IMR-90 (cell line): ENCODE measurements around the gene RHBDF2. TPM values are rescaled to one million over a fixed set of nuclear protein-coding genes. Genes with fewer than 3 reads are reported as not detected.
A peak's percentile ranks its signal among the peaks of the same experiment; 100 is the strongest.

Experiments used
- ATAC-seq: fragments of 200-7000 bp; cut with Tn5 transposase; 2 replicates; pipeline ENCODE4 v1.9.1; 2020; ENCODE audit warnings: low read depth, mild to moderate bottlenecking, moderate library complexity
- BruUV-seq: library from RNA; stranded (reverse); fragments of 400-500 nt; replicated peaks from 2 replicates; lab custom pipeline; 2021; lab: Mats Ljungman, UMichigan
- CTCF ChIA-PET: fragments of 300-600 bp; formaldehyde crosslinking; extraction: SDS; loops from one replicate; lab custom pipeline; 2021; ENCODE audit warnings: antibody characterized with exemption; lab: Yijun Ruan, JAX
- POLR2A ChIA-PET: fragments of 300-600 bp; sonication (Branson Sonifier 250); formaldehyde crosslinking; loops from one replicate; lab custom pipeline; 2022; ENCODE audit warnings: antibody characterized with exemption; ENCODE audit not compliant: unreplicated experiment; lab: Charles Lee
- DNase-seq: peaks from one replicate; pipeline ENCODE4 v3.0.0; 2013
- H2AFZ ChIP-seq: replicated peaks from 2 replicates; pipeline ENCODE3; 2013; ENCODE audit warnings: low read length, mild to moderate bottlenecking; ENCODE audit not compliant: poor library complexity
- H2AK5ac ChIP-seq: 2 replicates; pipeline ENCODE4 v1.6.1; 2013; ENCODE audit warnings: low read depth, low read length, inconsistent platforms
- H2AK9ac ChIP-seq: replicated peaks from 2 replicates; pipeline ENCODE3; 2013; ENCODE audit warnings: mild to moderate bottlenecking, low read depth, low read length, moderate library complexity; ENCODE audit not compliant: poor library complexity
- H2BK120ac ChIP-seq: 2 replicates; pipeline ENCODE4 v1.6.1; 2013; ENCODE audit warnings: low read depth, low read length, inconsistent platforms
- H2BK15ac ChIP-seq: 3 replicates; pipeline ENCODE4 v1.6.1; 2013; ENCODE audit warnings: low read depth, low read length, inconsistent platforms
- H2BK20ac ChIP-seq: 2 replicates; pipeline ENCODE4 v1.6.1; 2013; ENCODE audit warnings: low read depth, mild to moderate bottlenecking, inconsistent platforms, low read length, moderate library complexity
- H2BK5ac ChIP-seq: 2 replicates; pipeline ENCODE4 v1.6.1; 2013; ENCODE audit warnings: mild to moderate bottlenecking, low read depth, low read length, inconsistent platforms; ENCODE audit not compliant: poor library complexity, severe bottlenecking
- H3K14ac ChIP-seq: replicated peaks from 2 replicates; pipeline ENCODE4 v1.6.1; 2013; ENCODE audit warnings: low read depth, low read length, inconsistent platforms
- H3K18ac ChIP-seq: 2 replicates; pipeline ENCODE4 v1.6.1; 2013; ENCODE audit warnings: low read depth, low read length, control low read depth
- H3K23ac ChIP-seq: 2 replicates; pipeline ENCODE4 v1.6.1; 2013; ENCODE audit warnings: low read depth, low read length, inconsistent platforms
- H3K27ac ChIP-seq: 2 replicates; pipeline ENCODE4 v1.5.1; 2013; ENCODE audit warnings: mild to moderate bottlenecking, control low read depth, low read length; ENCODE audit not compliant: insufficient read depth
- H3K27me3 ChIP-seq: 2 replicates; pipeline ENCODE4 v1.6.1; 2013; ENCODE audit warnings: low read length; ENCODE audit not compliant: control insufficient read depth, insufficient read depth
- H3K36me3 ChIP-seq: 2 replicates; pipeline ENCODE4 v1.6.1; 2013; ENCODE audit warnings: low read length, mixed read lengths; ENCODE audit not compliant: control insufficient read depth, insufficient read depth
- H3K4ac ChIP-seq: 2 replicates; pipeline ENCODE4 v1.6.1; 2013; ENCODE audit warnings: low read depth, low read length, inconsistent platforms
- H3K4me1 ChIP-seq: 2 replicates; pipeline ENCODE4 v1.6.1; 2013; ENCODE audit warnings: low read length, mixed read lengths; ENCODE audit not compliant: control insufficient read depth, insufficient read depth
- H3K4me2 ChIP-seq: 2 replicates; pipeline ENCODE4 v1.6.1; 2013; ENCODE audit warnings: low read depth, mild to moderate bottlenecking, control low read depth, low read length, moderate library complexity
- H3K4me3 ChIP-seq: 2 replicates; pipeline ENCODE4 v1.5.1; 2013; ENCODE audit warnings: low read depth, mild to moderate bottlenecking, control low read depth, low read length, moderate library complexity; ENCODE audit not compliant: insufficient read depth
- H3K56ac ChIP-seq: 2 replicates; pipeline ENCODE4 v1.6.1; 2013; ENCODE audit warnings: low read length, inconsistent platforms; ENCODE audit not compliant: insufficient read depth; ENCODE audit errors: extremely low read depth
- H3K79me1 ChIP-seq, 2 experiments: 2 replicates each; pipeline ENCODE4 v1.6.1; 2013; ENCODE audit warnings: low read length in 2 of 2, inconsistent platforms in 1 of 2, low read depth in 1 of 2
- H3K9ac ChIP-seq: 2 replicates; pipeline ENCODE4 v1.6.1; 2013; ENCODE audit warnings: low read depth, low read length, control low read depth
- H3K9me1 ChIP-seq: 2 replicates; pipeline ENCODE4 v1.6.1; 2013; ENCODE audit warnings: low read length, inconsistent platforms; ENCODE audit not compliant: insufficient read depth
- H3K9me3 ChIP-seq: 2 replicates; pipeline ENCODE4 v1.6.1; 2013; ENCODE audit warnings: low read length; ENCODE audit not compliant: control insufficient read depth, insufficient read depth
- H4K20me1 ChIP-seq: 2 replicates; pipeline ENCODE4 v1.6.1; 2013; ENCODE audit warnings: low read length, inconsistent platforms; ENCODE audit not compliant: insufficient read depth
- H4K5ac ChIP-seq: 2 replicates; pipeline ENCODE4 v1.6.1; 2013; ENCODE audit warnings: mild to moderate bottlenecking, low read depth, low read length, control low read depth
- H4K8ac ChIP-seq, 2 experiments: 2 replicates each; pipeline ENCODE4 v1.6.1; 2013; ENCODE audit warnings: low read depth in 2 of 2, low read length in 2 of 2, control low read depth in 1 of 2, inconsistent platforms in 1 of 2
- H4K91ac ChIP-seq: 2 replicates; pipeline ENCODE4 v1.6.1; 2013; ENCODE audit warnings: low read depth, low read length, inconsistent platforms; ENCODE audit not compliant: insufficient read depth
- BHLHE40 ChIP-seq: fragments of 150-350 bp; IDR thresholded peaks from 2 replicates; pipeline ENCODE4 v1.6.1; 2016; ENCODE audit warnings: mild to moderate bottlenecking, low read depth, low read length
- CEBPB ChIP-seq: IDR thresholded peaks from 2 replicates; pipeline ENCODE4 v1.6.1; 2012; ENCODE audit warnings: low read depth, low read length, improper control_type of control experiment
- CHD1 ChIP-seq: IDR thresholded peaks from 2 replicates; pipeline ENCODE4 v1.6.1; 2012; ENCODE audit warnings: low read depth, low read length, improper control_type of control experiment
- CTCF ChIP-seq: conservative IDR thresholded peaks from 2 replicates; pipeline ENCODE4 v1.5.1; 2012; ENCODE audit warnings: mild to moderate bottlenecking, low read depth, low read length, improper control_type of control experiment
- ELK1 ChIP-seq: fragments of 150-350 bp; IDR thresholded peaks from 2 replicates; pipeline ENCODE4 v1.6.1; 2016; ENCODE audit warnings: low read depth, mild to moderate bottlenecking, low read length, moderate library complexity, borderline replicate concordance
- FOS ChIP-seq: fragments of 150-350 bp; IDR thresholded peaks from 2 replicates; pipeline ENCODE4 v1.6.1; 2016; ENCODE audit warnings: low read depth, low read length
- MAFK ChIP-seq: IDR thresholded peaks from 2 replicates; pipeline ENCODE4 v1.6.1; 2012; ENCODE audit warnings: low read depth, low read length, improper control_type of control experiment
- MAZ ChIP-seq: IDR thresholded peaks from 2 replicates; pipeline ENCODE4 v1.6.1; 2012; ENCODE audit warnings: low read depth, mild to moderate bottlenecking, low read length, improper control_type of control experiment, moderate library complexity, borderline replicate concordance
- MXI1 ChIP-seq: IDR thresholded peaks from 2 replicates; pipeline ENCODE4 v1.6.1; 2012; ENCODE audit warnings: low read depth, mild to moderate bottlenecking, low read length, moderate library complexity, borderline replicate concordance
- NFE2L2 ChIP-seq: fragments of 150-350 bp; IDR thresholded peaks from 2 replicates; pipeline ENCODE4 v1.6.1; 2016; ENCODE audit warnings: low read depth, mild to moderate bottlenecking, low read length
- RAD21 ChIP-seq: IDR thresholded peaks from 2 replicates; pipeline ENCODE4 v1.6.1; 2012; ENCODE audit warnings: low read length, improper control_type of control experiment
- RCOR1 ChIP-seq: IDR thresholded peaks from 2 replicates; pipeline ENCODE4 v1.6.1; 2012; ENCODE audit warnings: mild to moderate bottlenecking, low read length, improper control_type of control experiment; ENCODE audit not compliant: insufficient replicate concordance
- RFX5 ChIP-seq: IDR thresholded peaks from 2 replicates; pipeline ENCODE4 v1.8.0; 2012; ENCODE audit warnings: low read depth, mild to moderate bottlenecking, low read length, moderate library complexity
- SMC3 ChIP-seq: fragments of 150-350 bp; IDR thresholded peaks from 2 replicates; pipeline ENCODE4 v1.6.1; 2016; ENCODE audit warnings: low read depth, mild to moderate bottlenecking, antibody characterized with exemption, low read length, moderate library complexity
- USF2 ChIP-seq: fragments of 150-350 bp; IDR thresholded peaks from 2 replicates; pipeline ENCODE4 v1.6.1; 2017; ENCODE audit warnings: mild to moderate bottlenecking, antibody characterized with exemption, low read length, low read depth
- WGBS, 2 experiments: methylation state at CpG; one replicate each; pipeline versions ENCODE4 v1.1.5 to v1.1.7; 2013; ENCODE audit warnings: missing lambda C conversion rate in 2 of 2; ENCODE audit not compliant: insufficient read length in 1 of 2; ENCODE audit errors: extremely low coverage in 2 of 2; 5-methylcytosine and 5-hydroxymethylcytosine counted together
- dilution Hi-C: fragments of 300-500 bp; cut with HindIII; formaldehyde crosslinking; loops from one replicate; pipeline ENCODE4 v1.14.3; 2018; ENCODE audit warnings: low sequenced_read_pairs; ENCODE audit not compliant: unreplicated experiment
- in situ Hi-C: fragments of 300-500 bp; cut with MboI; formaldehyde crosslinking; loops from 3 replicates; pipeline ENCODE4 v1.14.3; 2019; ENCODE audit warnings: low sequenced_read_pairs, inconsistent platforms, mixed read lengths
- intact Hi-C: fragments of 100-400 bp; cut with micrococcal nuclease; formaldehyde crosslinking; loops from 2 replicates; pipeline ENCODE4 v1.10.0; 2022
- polyA plus RNA-seq, 3 experiments: library from polyadenylated mRNA; depleted of rRNA; stranded (reverse); fragments of >200 nt; gene quantifications; 2 replicates each; pipeline ENCODE4 v1.2.3, GENCODE V29; 2012; ENCODE audit warnings: low replicate concordance in 1 of 3
- total RNA-seq: library from RNA; depleted of rRNA; stranded (reverse); fragments of >200 nt; gene quantifications from 2 replicates; pipeline ENCODE4 v1.2.3, GENCODE V29; 2012

The RHBDF2 gene
- total and polyA plus RNA-seq, 2 of the 4 experiments (the other 2 are of a cell fraction), result 1.3 to 8.3 TPM

- Histone ChIP-seq H3K56ac (no peak overlapping the region), H3K4ac (no peak overlapping the region), H2AK5ac (no peak overlapping the region), H2AFZ (no peak overlapping the region), H3K36me3 (no peaks in the 10 kb centered on the region), H3K9me1 (peaks cover 11% of the 10 kb centered on the region), H3K9ac (no peak overlapping the region), H4K20me1 (no peaks in the 10 kb centered on the region), H2AK9ac (peak overlapping the region; percentile 30), H2BK20ac (no peak overlapping the region), H2BK15ac (no peak overlapping the region), H2BK5ac (no peak overlapping the region), H3K23ac (no peak overlapping the region), H3K4me2 (no peak overlapping the region), H4K5ac (no peak overlapping the region), H3K14ac (no peak overlapping the region), H2BK120ac (no peak overlapping the region), H3K27me3 (no peaks in the 10 kb centered on the region), H3K9me3 (no peaks in the 10 kb centered on the region), H3K79me1 (peaks cover 4 to 31% of the 10 kb centered on the region in 2 experiments; a peak in 3 of 4 replicates), H4K91ac (no peak overlapping the region), H3K4me3 (no peak overlapping the region), H3K18ac (no peak overlapping the region), H3K4me1 (peaks cover 35% of the 10 kb centered on the region), H4K8ac (no peak overlapping the region), H3K27ac (no peak overlapping the region)
- DNase-seq (no peak), ATAC-seq (no peak)
- intact Hi-C loops, result no loop called here
- in situ Hi-C loops, result no loop called here
- WGBS, 2 experiments, result 94% methylated on average over 3 of the region's 6 CpGs; no CpG with 5 or more reads in 1 of the 2 experiments
- CTCF ChIA-PET, result no interaction called here
- dilution Hi-C loops, result no loop called here
- BruUV-seq, result no TSS peak
- POLR2A ChIA-PET, result no interaction called here
- no peak for TF ChIP-seq SMC3
- no peak for TF ChIP-seq RAD21
- TF ChIP-seq MXI1, result no peak
- no peak for TF ChIP-seq CTCF
- TF ChIP-seq MAFK, result no peak
- no peak for TF ChIP-seq BHLHE40
- TF ChIP-seq FOS, result no peak
- TF ChIP-seq RCOR1, result no peak
- TF ChIP-seq USF2, result no peak
- no peak for TF ChIP-seq CEBPB
- TF ChIP-seq ELK1, result no peak
- no peak for TF ChIP-seq CHD1
- no peak for TF ChIP-seq MAZ
- TF ChIP-seq NFE2L2, result no peak
- no peak for TF ChIP-seq RFX5
Measured at GRCh38 chr17:76496464-76496863, 4.8 kb downstream of the RHBDF2 start.
